Measurements from ENCODE around the gene SLC1A4.

DNA sequence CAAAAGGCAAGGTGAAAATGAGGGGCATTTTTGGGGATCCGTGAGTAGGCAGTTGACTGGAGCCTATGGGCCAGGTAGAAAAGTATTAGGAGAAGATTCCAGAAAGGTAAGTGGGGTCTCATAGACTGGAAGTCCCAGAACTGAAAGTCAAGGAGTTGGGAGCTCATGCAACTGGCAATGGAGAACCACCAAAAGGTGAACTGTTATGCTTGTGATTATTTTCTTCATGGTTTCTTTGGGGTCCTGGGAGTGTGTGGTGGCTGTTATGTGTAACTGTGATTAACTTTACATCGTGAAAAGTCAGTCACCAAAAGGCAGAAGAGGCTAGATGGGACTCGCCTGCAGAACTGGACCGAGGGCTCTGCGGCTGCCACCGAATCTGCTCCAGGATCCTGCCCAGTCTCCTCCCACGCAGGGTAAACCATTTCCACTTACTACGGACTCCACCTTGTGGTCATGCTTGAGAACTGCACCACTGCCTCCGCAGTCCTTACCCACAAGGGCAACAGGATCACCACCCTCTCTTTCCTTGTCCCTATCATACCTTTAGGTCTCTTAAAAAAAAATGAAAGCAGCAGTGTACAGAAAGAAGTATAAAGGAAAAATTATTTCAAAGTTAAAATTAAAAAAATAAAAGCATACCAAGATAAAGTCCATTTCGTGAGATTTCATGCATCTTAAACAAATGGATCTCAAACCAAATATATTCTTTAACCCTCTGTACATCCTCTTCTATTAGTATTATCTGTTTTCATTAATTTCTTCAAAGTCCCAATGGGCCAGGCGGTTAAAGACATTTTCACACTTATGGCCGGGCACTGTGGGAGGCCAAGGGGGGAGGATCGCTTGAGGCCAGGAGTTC lies 51.4 kb downstream of the SLC1A4 start:
- TF ChIP-seq CTCF (IDR thresholded peaks at IDR 0.05) (peak; percentile 96 to 99), POLR2AphosphoS5 (IDR thresholded peaks at IDR 0.05) (no peak)
